ENCODE data around the gene COX8A. TPM values are rescaled to one million over a fixed set of nuclear protein-coding genes. Genes with fewer than 3 reads are reported as not detected.

The COX8A gene
- total RNA-seq, 1 experiment from 2014 or later = 1,500 TPM

DNA sequence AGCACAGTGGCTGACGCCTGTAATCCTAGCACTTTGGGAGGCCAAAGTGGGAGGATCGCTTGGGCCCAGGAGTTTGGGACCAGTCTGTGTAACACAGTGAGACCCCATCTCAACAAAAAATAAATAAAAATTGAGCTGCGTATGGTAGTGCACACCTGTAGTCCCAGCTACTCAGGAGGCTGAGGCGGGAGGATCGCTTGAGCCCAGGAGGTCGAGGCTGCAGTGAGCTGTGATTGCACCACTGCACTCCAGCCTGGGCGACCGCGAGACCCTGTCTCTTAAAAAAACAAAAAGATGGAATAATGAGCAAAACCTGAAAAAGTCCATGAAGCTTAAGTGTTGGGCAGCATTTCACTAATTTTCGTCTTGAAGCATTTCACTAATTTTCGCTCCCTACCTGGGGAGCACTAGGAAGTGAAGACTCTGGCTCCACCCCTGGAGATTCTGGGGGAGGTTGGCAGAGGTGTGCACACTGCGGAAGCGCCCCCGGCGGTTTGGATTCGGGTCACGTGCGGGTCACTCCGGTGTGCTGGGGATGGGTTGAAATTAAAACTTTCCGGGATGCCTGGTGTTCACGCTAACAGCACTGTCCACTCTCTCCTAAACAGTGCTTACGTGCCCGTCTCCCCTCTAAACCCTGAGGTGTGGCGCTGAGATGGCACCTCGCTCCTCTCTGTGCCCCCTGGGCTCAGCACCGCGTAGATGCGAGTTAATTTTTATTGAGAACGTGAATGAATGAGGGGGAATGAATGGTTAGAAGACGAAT lies 36.5 kb upstream of the COX8A start:
- Histone ChIP-seq H3K27me3 (ENCODE audit: low read length) (no peaks in the 10 kb centered on the region), H3F3A (ENCODE audit: low read length, unreplicated experiment) (no peaks in the 10 kb centered on the region), H3K9ac (ENCODE audit: low read length) (peak overlapping the region; percentile 33), H3K79me2 (ENCODE audit: low read length) (peaks cover 41% of the 10 kb centered on the region), H4K20me1 (ENCODE audit: low read length) (peaks cover 5% of the 10 kb centered on the region; the same call in 1 of the 2 replicates), H3K4me2 (ENCODE audit: low read length) (peak overlapping the region; percentile 96), H3K27ac (ENCODE audit: low read length) (peak overlapping the region; percentile 8), H2AFZ (ENCODE audit: low read length) (peak overlapping the region; percentile 93), H3K9me3 (ENCODE audit: low read length) (no peaks in the 10 kb centered on the region), H3K4me1 (ENCODE audit: insufficient read depth, low read length) (peaks cover 14% of the 10 kb centered on the region), H3K9me2 (replicated peaks; ENCODE audit: low read length) (no peaks in the 10 kb centered on the region), H3K36me3 (ENCODE audit: low read depth, low read length) (peaks cover 4% of the 10 kb centered on the region; the same call in 1 of the 2 replicates), H3K4me3 (ENCODE audit: low read length) (peak overlapping the region; percentile 66)
- ATAC-seq = peak; percentile 10
- intact Hi-C loops (cut with micrococcal nuclease) = loop anchor here (2.0 kb wide), 1 partner anchor 97 kb away; no protein-coding TSS in a partner anchor
- TF ChIP-seq EZH2 (IDR thresholded peaks at IDR 0.05; ENCODE audit: low read length, unreplicated experiment) (no peak), EZH2phosphoT487 (IDR thresholded peaks at IDR 0.05; ENCODE audit: borderline replicate concordance, low read length) (no peak)
- TF ChIP-seq, protein P1, sequence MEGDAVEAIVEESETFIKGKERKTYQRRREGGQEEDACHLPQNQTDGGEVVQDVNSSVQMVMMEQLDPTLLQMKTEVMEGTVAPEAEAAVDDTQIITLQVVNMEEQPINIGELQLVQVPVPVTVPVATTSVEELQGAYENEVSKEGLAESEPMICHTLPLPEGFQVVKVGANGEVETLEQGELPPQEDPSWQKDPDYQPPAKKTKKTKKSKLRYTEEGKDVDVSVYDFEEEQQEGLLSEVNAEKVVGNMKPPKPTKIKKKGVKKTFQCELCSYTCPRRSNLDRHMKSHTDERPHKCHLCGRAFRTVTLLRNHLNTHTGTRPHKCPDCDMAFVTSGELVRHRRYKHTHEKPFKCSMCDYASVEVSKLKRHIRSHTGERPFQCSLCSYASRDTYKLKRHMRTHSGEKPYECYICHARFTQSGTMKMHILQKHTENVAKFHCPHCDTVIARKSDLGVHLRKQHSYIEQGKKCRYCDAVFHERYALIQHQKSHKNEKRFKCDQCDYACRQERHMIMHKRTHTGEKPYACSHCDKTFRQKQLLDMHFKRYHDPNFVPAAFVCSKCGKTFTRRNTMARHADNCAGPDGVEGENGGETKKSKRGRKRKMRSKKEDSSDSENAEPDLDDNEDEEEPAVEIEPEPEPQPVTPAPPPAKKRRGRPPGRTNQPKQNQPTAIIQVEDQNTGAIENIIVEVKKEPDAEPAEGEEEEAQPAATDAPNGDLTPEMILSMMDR (conservative IDR thresholded peaks at IDR 0.05; ENCODE audit: low read depth, low read length) = no peak
- POLR2A ChIA-PET (ENCODE audit: unreplicated experiment) = no interaction called here
- CTCF ChIA-PET = interaction anchor here (0.6 to 1.9 kb wide), 3 partner anchors 8 to 1815 kb away, joined by 3 to 8 read pairs (median 4); partner anchors contain the start of gene MARK2
- peak; percentile 51 for DNase-seq
- BruUV-seq (replicated peaks) = no TSS peak

DNA sequence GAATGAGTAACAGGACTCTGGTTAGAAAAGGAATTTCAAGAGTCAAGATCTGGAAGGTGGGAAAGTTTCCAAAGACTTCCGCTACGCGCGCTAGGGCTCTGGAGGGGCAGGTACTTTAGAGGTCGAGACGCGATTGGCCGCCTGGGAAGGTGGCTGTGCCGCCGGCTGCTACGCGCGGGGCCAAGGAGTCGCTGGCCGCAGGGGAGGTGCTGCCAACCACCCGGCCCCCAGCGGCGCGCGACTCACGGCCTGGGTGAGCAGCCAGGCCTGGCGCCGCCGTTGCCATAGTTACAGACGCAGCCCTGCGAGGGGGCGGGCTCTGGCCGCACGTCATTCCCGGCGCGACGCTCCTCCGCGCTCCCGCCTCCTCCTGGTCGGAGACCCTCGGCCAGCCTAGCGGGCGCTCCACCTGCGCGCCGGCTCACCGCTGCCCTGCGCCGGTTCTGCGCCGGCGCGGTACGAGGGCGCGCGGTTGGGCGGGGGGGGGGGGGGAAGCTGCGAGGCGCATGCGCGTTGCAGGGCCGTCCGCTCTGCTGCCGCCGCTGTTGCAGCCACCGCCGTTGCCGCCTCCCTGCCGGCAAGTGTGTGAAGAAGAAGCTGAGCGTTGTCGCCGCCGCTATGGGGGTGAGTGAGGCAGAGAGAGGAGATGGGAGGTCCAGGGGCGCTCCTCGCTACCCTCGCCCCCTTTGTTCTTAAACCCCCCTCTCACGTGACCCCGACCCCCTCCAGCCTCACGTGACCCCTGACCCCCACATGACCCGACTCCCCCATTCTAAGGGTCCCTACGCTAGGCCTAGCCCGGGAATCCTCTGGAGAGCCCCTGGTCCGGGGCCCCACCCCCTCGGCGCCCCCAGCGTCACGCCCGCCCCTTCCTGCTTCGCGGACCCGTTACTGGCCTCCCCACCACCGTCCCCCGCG lies 35.7 kb upstream of the COX8A start, which contains the start of gene NAA40:
Gene NAA40 (plus strand): TSS at position 524 of the 918 bp plus-strand sequence. CDS start 95 bp downstream, at position 619.
- H3K9ac ChIP-seq (ENCODE audit: low read length) = peak within 1 kb of the TSS; percentile 87
- BruUV-seq (replicated peaks) = no TSS peak
- H3K27ac ChIP-seq (ENCODE audit: low read length) = peak within 1 kb of the TSS; percentile 8
- ATAC-seq (peak; percentile 95), DNase-seq (peak; percentile 99)
- peak within 1 kb of the TSS; percentile 100 for H3K4me2 ChIP-seq (ENCODE audit: low read length)
- H4K20me1 ChIP-seq (ENCODE audit: low read length) = peaks cover 5% of the 10 kb centered on the region; the same call in 1 of the 2 replicates
- H3K36me3 ChIP-seq (ENCODE audit: low read depth, low read length) = peaks cover 4% of the 10 kb centered on the region; the same call in 1 of the 2 replicates
- no peaks in the 10 kb centered on the region for H3F3A ChIP-seq (ENCODE audit: low read length, unreplicated experiment)
- H3K79me2 ChIP-seq (ENCODE audit: low read length) = peaks cover 49% of the 10 kb centered on the region
- CTCF ChIA-PET = interaction anchor here (0.5 to 1.9 kb wide), 5 partner anchors 7 to 379 kb away, joined by 3 to 8 read pairs (median 5); partner anchors contain the start of genes MARK2 and PRDX5
- no peaks in the 10 kb centered on the region for H3K27me3 ChIP-seq (ENCODE audit: low read length)
- peaks cover 14% of the 10 kb centered on the region for H3K4me1 ChIP-seq (ENCODE audit: insufficient read depth, low read length)
- POLR2A ChIA-PET (ENCODE audit: unreplicated experiment) = no interaction called here
- no peaks in the 10 kb centered on the region for H3K9me3 ChIP-seq (ENCODE audit: low read length)
- intact Hi-C loops (cut with micrococcal nuclease) = loop anchor here (2.0 kb wide), 1 partner anchor 98 kb away; no protein-coding TSS in a partner anchor
- no peaks in the 10 kb centered on the region for H3K9me2 ChIP-seq (replicated peaks; ENCODE audit: low read length)
- peak within 1 kb of the TSS; percentile 93 for H2AFZ ChIP-seq (ENCODE audit: low read length)
- peak within 1 kb of the TSS; percentile 95 for H3K4me3 ChIP-seq (ENCODE audit: low read length)
- TF ChIP-seq EZH2phosphoT487 (IDR thresholded peaks at IDR 0.05; ENCODE audit: borderline replicate concordance, low read length) (peak; percentile 84), EZH2 (IDR thresholded peaks at IDR 0.05; ENCODE audit: low read length, unreplicated experiment) (no peak)

Measured in PC-3 (cell line).